ENCODE data around the gene PIK3C2G.

PIK3C2G gene

GRCh38 chr12:18564306-18564705 lies 303.0 kb downstream of the PIK3C2G start:
- no peak overlapping the region for H3K4me3 ChIP-seq (ENCODE audit: low read depth, low read length)
- TF ChIP-seq CTCF (IDR thresholded peaks at IDR 0.05; ENCODE audit: low read depth, low read length, missing control alignments): no peak
- in situ Hi-C loops (cut with HindIII; ENCODE audit: low sequenced_read_pairs): no loop called here
- no peak for DNase-seq (ENCODE audit: low read depth)

GRCh38 chr12:18567787-18568186 lies 306.5 kb downstream of the PIK3C2G start:
- no peak overlapping the region for H3K4me3 ChIP-seq (ENCODE audit: low read depth, low read length)
- no peak for TF ChIP-seq CTCF (IDR thresholded peaks at IDR 0.05; ENCODE audit: low read depth, low read length, missing control alignments)
- no peak for DNase-seq (ENCODE audit: low read depth)
- in situ Hi-C loops (cut with HindIII; ENCODE audit: low sequenced_read_pairs): no loop called here

- in situ Hi-C loops (cut with HindIII; ENCODE audit: low sequenced_read_pairs): no loop called here
- DNase-seq (ENCODE audit: low read depth): no peak
- no peak for TF ChIP-seq CTCF (IDR thresholded peaks at IDR 0.05; ENCODE audit: low read depth, low read length, missing control alignments)
Measured at GRCh38 chr12:18570543-18570942, 309.2 kb downstream of the PIK3C2G start.

GRCh38 chr12:18576104-18576626 lies 314.8 kb downstream of the PIK3C2G start:
- DNase-seq (ENCODE audit: low read depth): no peak
- TF ChIP-seq CTCF (IDR thresholded peaks at IDR 0.05; ENCODE audit: low read depth, low read length, missing control alignments): no peak
- in situ Hi-C loops (cut with HindIII; ENCODE audit: low sequenced_read_pairs): no loop called here
- no peak overlapping the region for H3K4me3 ChIP-seq (ENCODE audit: low read depth, low read length)

More at GRCh38 chr12:18570543-18570942, 309.2 kb downstream of the PIK3C2G start:
- no peak overlapping the region for H3K4me3 ChIP-seq (ENCODE audit: low read depth, low read length)

GRCh38 chr12:18576648-18577047 lies 315.3 kb downstream of the PIK3C2G start:
- no peak for DNase-seq (ENCODE audit: low read depth)
- TF ChIP-seq CTCF (IDR thresholded peaks at IDR 0.05; ENCODE audit: low read depth, low read length, missing control alignments): no peak

GRCh38 chr12:18578191-18578590 lies 316.9 kb downstream of the PIK3C2G start:
- in situ Hi-C loops (cut with HindIII; ENCODE audit: low sequenced_read_pairs): no loop called here
- no peak for TF ChIP-seq CTCF (IDR thresholded peaks at IDR 0.05; ENCODE audit: low read depth, low read length, missing control alignments)
- H3K4me3 ChIP-seq (ENCODE audit: low read depth, low read length): no peak overlapping the region
- no peak for DNase-seq (ENCODE audit: low read depth)

More at GRCh38 chr12:18576648-18577047, 315.3 kb downstream of the PIK3C2G start:
- H3K4me3 ChIP-seq (ENCODE audit: low read depth, low read length): no peak overlapping the region
- in situ Hi-C loops (cut with HindIII; ENCODE audit: low sequenced_read_pairs): no loop called here

All from astrocyte of the cerebellum (primary cell).